Erythroblast (primary cell): Measurements from ENCODE around the gene HSPA12A.

ENCODE experiments used
- GATA1 ChIP-seq: IDR thresholded peaks from 2 replicates; pipeline ENCODE4 v1.6.1; 2011; ENCODE audit warnings: low read depth, mild to moderate bottlenecking, control low read depth, low read length, moderate library complexity
- POLR2A ChIP-seq: IDR thresholded peaks from 2 replicates; pipeline ENCODE4 v1.6.1; 2011; ENCODE audit warnings: mild to moderate bottlenecking, low read length

GRCh38 chr10:116690356-116691322 is 51.7 kb downstream of the HSPA12A start:
- TF ChIP-seq POLR2A (no peak), GATA1 (no peak)
